Cortex of kidney (tissue), 1 donor: Measurements from ENCODE around the gene UNC13C.

Source experiments
- DNase-seq: peaks from one replicate; lab custom pipeline; 2025; lab: John Stamatoyannopoulos, UW

UNC13C gene

DNA sequence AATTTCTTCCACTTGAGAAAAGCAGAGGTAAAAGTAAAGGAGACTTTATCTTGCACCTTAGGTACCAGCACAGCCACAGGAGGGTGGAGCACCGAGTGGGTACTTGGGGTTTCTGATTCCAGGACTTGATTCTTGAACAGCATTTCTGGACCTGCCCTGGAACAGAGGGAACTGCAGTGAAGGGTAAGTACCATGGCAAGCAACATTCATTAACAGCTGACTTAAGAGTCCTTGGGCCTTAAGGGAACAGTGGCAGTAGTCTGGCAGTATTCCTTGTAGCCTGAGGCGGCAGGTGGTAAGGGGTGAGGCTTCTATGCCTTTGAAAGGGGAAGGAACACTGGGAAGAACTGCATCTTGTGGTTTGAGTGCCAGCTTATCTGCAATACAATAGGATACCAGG, 666.6 kb downstream of the UNC13C start:
- DNase-seq: no peak

- no peak for DNase-seq
These were observed 681.4 kb downstream of the UNC13C start for GRCh38 chr15:54659646-54660045.

DNA sequence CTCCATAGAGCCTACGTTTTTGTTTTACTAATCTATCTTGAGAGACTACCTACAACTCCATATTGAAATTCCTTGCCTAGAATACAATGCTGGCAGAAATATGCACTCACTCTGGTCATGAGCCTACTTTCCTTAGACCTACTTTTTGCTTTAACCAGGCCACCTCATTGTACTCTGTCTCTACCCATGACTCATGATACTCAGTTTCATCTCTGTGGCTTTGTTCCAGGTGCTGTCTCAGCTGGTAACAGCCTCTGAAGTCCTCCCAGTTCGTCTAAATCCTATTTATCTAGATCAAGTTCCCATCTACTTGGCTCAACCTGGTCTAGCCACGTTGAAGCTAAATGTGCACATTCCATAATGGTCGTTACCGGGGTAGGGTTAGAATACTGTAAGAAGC, 682.1 kb downstream of the UNC13C start:
- no peak for DNase-seq

GRCh38 chr15:54675241-54675640, 697.0 kb downstream of the UNC13C start:
- no peak for DNase-seq

DNA sequence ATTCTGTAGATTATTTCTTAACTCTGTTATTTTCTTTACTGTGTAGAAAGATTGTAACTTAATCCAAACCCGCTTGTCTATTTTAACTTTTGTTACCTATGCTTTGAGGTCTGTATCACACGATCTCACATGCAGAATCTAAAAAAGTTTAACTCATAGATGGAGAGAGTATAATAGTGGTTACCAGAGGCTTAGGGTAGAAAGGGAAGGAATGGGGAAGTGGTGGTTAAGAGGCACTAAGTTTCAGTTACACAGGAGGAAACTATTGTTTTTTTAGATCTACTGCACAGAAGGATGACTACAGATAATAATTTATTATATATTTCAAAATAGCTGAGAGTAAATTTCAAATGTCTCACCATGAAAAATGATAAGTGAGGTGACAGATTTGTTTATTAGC, 703.3 kb downstream of the UNC13C start:
- DNase-seq: no peak
